ENCODE measurements around the gene WDTC1. TPM values are rescaled to one million over a fixed set of nuclear protein-coding genes. Genes with fewer than 3 reads are reported as not detected.

The WDTC1 gene
- total and polyA plus RNA-seq, 2 of the 13 experiments (the other 11 are each of a cell fraction or from before 2014, with no cell fraction given) = 5.5 TPM

GRCh38 chr1:27290581-27290980 is 56.1 kb downstream of the WDTC1 start:
- no peak overlapping the region for H2AFZ ChIP-seq (ENCODE audit: low read length)
- H3K36me3 ChIP-seq (replicated peaks in 1 of 2; ENCODE audit: control insufficient read depth in 1 of 2, insufficient read depth in 2 of 2, low read length in 2 of 2) = peaks cover 2 to 17% of the 10 kb centered on the region in 2 experiments; a peak in 3 of 5 replicates
- H3K4me2 ChIP-seq (ENCODE audit: low read depth, low read length) = no peak overlapping the region
- ChIA-PET POLR2A (interaction anchor here (1.2 kb wide), 1 partner anchor 188 kb away, joined by 3 read pairs; no protein-coding TSS in a partner anchor), CTCF (ENCODE audit: low intra/inter-chr PET ratio, low total read pairs) (no interaction called here)
- no peaks in the 10 kb centered on the region for H3K79me2 ChIP-seq (ENCODE audit: insufficient read depth, low read length)
- no peaks in the 10 kb centered on the region for H3K27me3 ChIP-seq (ENCODE audit: control insufficient read depth in 1 of 2, insufficient read depth in 2 of 2, low read length in 2 of 2)
- no peak for DNase-seq (ENCODE audit: low spot score)
- no TSS peak for BruUV-seq (replicated peaks)
- intact Hi-C loops (cut with micrococcal nuclease; ENCODE audit: unreplicated experiment) = no loop called here
- 94% methylated on average over 3 of the region's 3 CpGs for WGBS (ENCODE audit: low lambda C conversion rate)
- H3K9ac ChIP-seq (ENCODE audit: insufficient read depth, low read depth, low read length) = no peak overlapping the region
- in situ Hi-C loops (cut with HindIII; ENCODE audit: extremely low pct_ligation_motif_present, low pct_unique_long_range_greater_than_20kb) = loop anchor here (10.0 kb wide), 1 partner anchor 314 kb away; the partner anchor contains the start of gene AHDC1
- no peak overlapping the region for H3K4me3 ChIP-seq (replicated peaks in 1 of 3; ENCODE audit: insufficient read depth in 1 of 3, low read depth in 2 of 3, low read length in 3 of 3)
- no peaks in the 10 kb centered on the region for H4K20me1 ChIP-seq (ENCODE audit: insufficient read depth, low read length)
- FAIRE-seq = no peak
- no peak overlapping the region for H3K27ac ChIP-seq (ENCODE audit: extremely low read length, insufficient read depth, low read length)
- TF ChIP-seq ZNF512B (CRISPR knock-in tag; IDR thresholded peaks at IDR 0.05; ENCODE audit: borderline replicate concordance) (no peak), KMT2A (CRISPR knock-in tag; IDR thresholded peaks at IDR 0.05) (no peak), ZSCAN22 (CRISPR knock-in tag; IDR thresholded peaks at IDR 0.05) (no peak), ZNF556 (CRISPR knock-in tag; IDR thresholded peaks at IDR 0.05; ENCODE audit: borderline replicate concordance) (no peak), JUNB (CRISPR knock-in tag; IDR thresholded peaks at IDR 0.05; ENCODE audit: borderline replicate concordance) (no peak), ZNF33B (CRISPR knock-in tag; IDR thresholded peaks at IDR 0.05) (no peak), ZFP41 (CRISPR knock-in tag; IDR thresholded peaks at IDR 0.05; ENCODE audit: borderline replicate concordance) (no peak), GMEB1 (CRISPR knock-in tag; IDR thresholded peaks at IDR 0.05; ENCODE audit: borderline replicate concordance) (no peak), ZNF503 (CRISPR knock-in tag; IDR thresholded peaks at IDR 0.05) (no peak), ZNF891 (CRISPR knock-in tag; IDR thresholded peaks at IDR 0.05) (no peak), KAT8 (CRISPR knock-in tag; IDR thresholded peaks at IDR 0.05) (no peak), ZNF563 (CRISPR knock-in tag; IDR thresholded peaks at IDR 0.05) (no peak), KMT2B (CRISPR knock-in tag; IDR thresholded peaks at IDR 0.05) (no peak), ZNF720 (CRISPR knock-in tag; IDR thresholded peaks at IDR 0.05) (no peak)
- no peaks in the 10 kb centered on the region for H3K9me3 ChIP-seq (ENCODE audit: low read length)
- H3K4me1 ChIP-seq (ENCODE audit: insufficient read depth, low read length) = no peaks in the 10 kb centered on the region; the same call in 1 of the 2 replicates
- ATAC-seq = no peak
